Pancreas (tissue), 10 donors: ENCODE measurements around the gene PIGN. TPM values are rescaled to one million over a fixed set of nuclear protein-coding genes. Genes with fewer than 3 reads are reported as not detected.

Experiments
- ATAC-seq, 4 donors: fragments of 200-7000 bp; cut with Tn5 transposase; one replicate each; pipeline versions ENCODE4 v1.8.0 to v1.9.1; 2020; ENCODE audit warnings: mild to moderate bottlenecking in 4 of 4, moderate library complexity in 4 of 4
- DNase-seq, 6 donors: peaks; one replicate each; pipeline ENCODE4 v3.0.0-alpha.2; 2020
- FAIRE-seq: peaks from 2 replicates; lab custom pipeline; 2012; peaks lifted over from hg19 to GRCh38; lab: Jason Lieb, UNC
- H3K27ac ChIP-seq, 4 donors: fragments of 200-600 bp; sonication (generic); 1 replicate in 3 of 4; 2 replicates in 1 of 4; pipeline versions ENCODE4 v1.5.0 to v1.8.0; 2020
- H3K27me3 ChIP-seq, 4 donors: fragments of 200-600 bp; one replicate each; pipeline ENCODE4 v1.8.0; 2021
- H3K36me3 ChIP-seq, 3 donors: fragments of 200-600 bp; sonication (generic) in 1 of 3; one replicate each; pipeline versions ENCODE4 v1.5.0 to v1.8.0; 2020 to 2021
- H3K4me1 ChIP-seq, 3 donors: fragments of 200-600 bp; one replicate each; pipeline ENCODE4 v1.8.0; 2021
- H3K4me3 ChIP-seq, 4 donors: fragments of 200-600 bp; sonication (generic) in 2 of 4; one replicate each; pipeline versions ENCODE4 v1.5.0 to v1.8.0; 2020 to 2021
- H3K9me3 ChIP-seq, 4 donors: fragments of 200-600 bp; one replicate each; pipeline ENCODE4 v1.8.0; 2021
- WGBS, 2 donors: extraction: QIAGEN DNeasy Blood & Tissue Kit; methylation state at CpG; one replicate each; pipeline ENCODE4 v1.1.7; 2013; 5-methylcytosine and 5-hydroxymethylcytosine counted together
- intact Hi-C, 3 donors: fragments of 100-400 bp; cut with DNase I; formaldehyde crosslinking; loops; one replicate each; pipeline versions ENCODE4 v1.11.1 to v1.14.2; 2022
- polyA plus RNA-seq, 2 donors: library from polyadenylated mRNA; stranded (reverse); fragments of 200-250 nt; gene quantifications; one replicate each; pipeline ENCODE4 v1.2.3, GENCODE V29; 2013
- total RNA-seq, 6 donors: library from RNA; stranded (reverse); fragmentation: NEBNext Ultra II Directional in 4 of 6; extraction: Animal tissue kit (Norgen Biotek cat#: 25700) in 4 of 6; gene quantifications; one replicate each; pipeline versions ENCODE4 v1.2.1 to v1.2.4, GENCODE V29; 2021 to 2023
- TF ChIP-seq, protein P1 (sequence below), 4 donors: fragments of 200-600 bp; sonication (generic) in 3 of 4; IDR thresholded peaks; one replicate each; pipeline versions ENCODE4 v1.5.0 to v1.8.0; 2021; ENCODE audit warnings: antibody characterized with exemption in 4 of 4
- donor health status: healthy with polysubstance abuse.
- donor health status: DM: no; HTN: no; CAD: no; lungs with moderate emphysema.
- donor health status: DM: no; HTN: no; CAD: no.
- donor health status: control.
- donor health status: control.
- donor health status: Bipolar disorder and iron deficiency.
- donor health status: DM: yes; HTN: yes; CAD: no.
- donor health status: DM: no; HTN: no; CAD: no.
- donor health status: DM: no; HTN: no; CAD: no.
- donor health status: DM: yes; HTN: yes; CAD: no.

The PIGN gene
- total and polyA plus RNA-seq, 8 donors = 3.1 to 23.1 (median 17.1) TPM

DNA sequence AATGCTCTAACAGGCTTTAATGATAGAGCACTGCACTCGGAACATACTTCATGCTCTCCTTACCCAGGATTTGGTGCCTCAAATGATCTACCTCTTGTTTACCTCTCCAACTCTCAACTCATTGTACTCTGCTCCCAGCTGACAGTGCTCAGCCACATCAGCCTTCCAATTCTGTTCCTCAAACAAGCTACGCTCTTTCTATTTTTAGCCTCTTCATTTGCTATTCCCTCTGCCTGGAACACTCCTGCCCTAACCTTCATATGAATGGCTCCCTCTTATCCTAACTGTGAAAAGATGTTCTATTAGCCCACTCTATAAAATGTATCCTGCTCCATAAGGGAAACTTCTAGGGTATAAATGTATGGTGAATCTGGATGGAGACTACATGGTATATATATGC, 42.5 kb downstream of the PIGN start:
- TF ChIP-seq, protein P1, sequence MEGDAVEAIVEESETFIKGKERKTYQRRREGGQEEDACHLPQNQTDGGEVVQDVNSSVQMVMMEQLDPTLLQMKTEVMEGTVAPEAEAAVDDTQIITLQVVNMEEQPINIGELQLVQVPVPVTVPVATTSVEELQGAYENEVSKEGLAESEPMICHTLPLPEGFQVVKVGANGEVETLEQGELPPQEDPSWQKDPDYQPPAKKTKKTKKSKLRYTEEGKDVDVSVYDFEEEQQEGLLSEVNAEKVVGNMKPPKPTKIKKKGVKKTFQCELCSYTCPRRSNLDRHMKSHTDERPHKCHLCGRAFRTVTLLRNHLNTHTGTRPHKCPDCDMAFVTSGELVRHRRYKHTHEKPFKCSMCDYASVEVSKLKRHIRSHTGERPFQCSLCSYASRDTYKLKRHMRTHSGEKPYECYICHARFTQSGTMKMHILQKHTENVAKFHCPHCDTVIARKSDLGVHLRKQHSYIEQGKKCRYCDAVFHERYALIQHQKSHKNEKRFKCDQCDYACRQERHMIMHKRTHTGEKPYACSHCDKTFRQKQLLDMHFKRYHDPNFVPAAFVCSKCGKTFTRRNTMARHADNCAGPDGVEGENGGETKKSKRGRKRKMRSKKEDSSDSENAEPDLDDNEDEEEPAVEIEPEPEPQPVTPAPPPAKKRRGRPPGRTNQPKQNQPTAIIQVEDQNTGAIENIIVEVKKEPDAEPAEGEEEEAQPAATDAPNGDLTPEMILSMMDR (IDR thresholded peaks at IDR 0.05) = no peak
- no peaks in the 10 kb centered on the region for H3K9me3 ChIP-seq
- no peaks in the 10 kb centered on the region for H3K27me3 ChIP-seq
- H3K36me3 ChIP-seq = peaks cover 0 to 13% (median 0%) of the 10 kb centered on the region in 3 donors
- no peak overlapping the region for H3K4me3 ChIP-seq
- no peak for FAIRE-seq
- intact Hi-C loops = no loop called here
- WGBS, 2 donors = 84 to 98% methylated on average over 2 of the region's 2 CpGs
- no peak for ATAC-seq
- H3K4me1 ChIP-seq = no peaks in the 10 kb centered on the region
- no peak overlapping the region for H3K27ac ChIP-seq
- DNase-seq = no peak

DNA sequence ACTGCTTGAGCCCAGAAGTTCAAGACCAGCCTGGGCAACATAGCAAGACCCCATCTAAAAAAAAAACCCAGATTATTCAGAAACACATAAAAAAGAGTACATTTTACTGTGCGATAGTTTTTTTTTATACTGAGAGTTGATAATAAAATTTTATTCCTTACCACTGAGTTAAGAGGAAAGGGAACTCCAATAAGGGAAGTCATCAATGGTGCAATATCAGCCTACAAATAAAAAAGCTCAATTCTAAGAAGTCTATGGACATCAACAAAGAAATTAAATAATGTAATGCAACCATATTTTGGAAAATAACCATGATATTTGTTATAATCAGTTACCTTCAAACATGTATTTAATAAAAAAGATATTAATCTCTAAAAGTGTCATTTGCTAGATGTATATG, 46.6 kb downstream of the PIGN start:
- intact Hi-C loops = no loop called here
- ATAC-seq (no peak), DNase-seq (no peak), FAIRE-seq (no peak)
- peaks cover 0 to 17% (median 6%) of the 10 kb centered on the region in 3 donors for H3K36me3 ChIP-seq
- no peaks in the 10 kb centered on the region for H3K27me3 ChIP-seq
- no peak overlapping the region for H3K27ac ChIP-seq
- H3K9me3 ChIP-seq = no peaks in the 10 kb centered on the region
- H3K4me1 ChIP-seq = no peaks in the 10 kb centered on the region
- TF ChIP-seq, protein P1 (IDR thresholded peaks at IDR 0.05) = no peak
- 96 to 98% methylated on average over 1 of the region's 1 CpG for WGBS, 2 donors
- no peak overlapping the region for H3K4me3 ChIP-seq

DNA sequence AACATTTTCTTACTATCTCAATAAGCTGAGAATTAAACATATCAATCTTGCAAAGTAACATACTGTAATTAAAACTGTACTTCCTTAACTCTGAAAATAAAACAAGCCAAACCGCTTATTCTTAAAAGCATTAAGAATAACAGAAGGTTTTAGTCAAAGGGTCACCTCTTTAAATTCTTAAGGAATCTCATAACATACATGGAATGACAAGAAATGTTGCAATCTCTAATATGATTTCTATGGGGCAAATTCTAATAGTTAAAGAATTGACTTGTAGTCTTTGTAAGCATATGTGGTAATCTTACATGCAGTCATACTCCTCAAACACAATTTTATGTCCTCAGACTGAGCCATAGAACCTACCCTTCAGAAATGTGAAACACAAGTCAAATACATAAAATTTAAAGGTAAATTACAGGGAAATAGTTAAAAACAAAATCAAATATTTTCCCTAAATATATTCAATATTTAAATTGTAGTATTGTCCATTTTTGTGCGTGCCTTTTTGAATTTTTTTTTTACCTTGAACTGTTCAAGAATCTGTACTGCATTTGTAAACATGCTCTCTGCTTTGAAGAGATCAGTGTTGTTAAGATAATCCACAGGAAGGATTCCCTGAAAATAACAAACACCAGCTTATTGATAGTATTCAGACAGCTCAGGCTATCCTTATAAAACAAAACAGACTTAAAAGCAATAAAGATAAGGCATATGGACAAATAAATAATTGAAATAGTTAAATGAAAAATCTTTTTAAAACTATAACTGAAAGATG, 48.2 kb downstream of the PIGN start:
- Histone ChIP-seq H3K4me3 (no peak overlapping the region), H3K4me1 (no peaks in the 10 kb centered on the region), H3K36me3 (peaks cover 0 to 14% (median 6%) of the 10 kb centered on the region in 3 donors), H3K9me3 (no peaks in the 10 kb centered on the region), H3K27ac (no peak overlapping the region), H3K27me3 (no peaks in the 10 kb centered on the region)
- DNase-seq = no peak
- 80 to 87% methylated on average over 2 of the region's 2 CpGs for WGBS, 2 donors
- no peak for FAIRE-seq
- TF ChIP-seq, protein P1 (IDR thresholded peaks at IDR 0.05) = no peak
- intact Hi-C loops = loop anchor here in 1 of 3 donors (10.0 kb wide), 2 partner anchors 524 to 564 kb away; no protein-coding TSS in a partner anchor
- no peak for ATAC-seq

DNA sequence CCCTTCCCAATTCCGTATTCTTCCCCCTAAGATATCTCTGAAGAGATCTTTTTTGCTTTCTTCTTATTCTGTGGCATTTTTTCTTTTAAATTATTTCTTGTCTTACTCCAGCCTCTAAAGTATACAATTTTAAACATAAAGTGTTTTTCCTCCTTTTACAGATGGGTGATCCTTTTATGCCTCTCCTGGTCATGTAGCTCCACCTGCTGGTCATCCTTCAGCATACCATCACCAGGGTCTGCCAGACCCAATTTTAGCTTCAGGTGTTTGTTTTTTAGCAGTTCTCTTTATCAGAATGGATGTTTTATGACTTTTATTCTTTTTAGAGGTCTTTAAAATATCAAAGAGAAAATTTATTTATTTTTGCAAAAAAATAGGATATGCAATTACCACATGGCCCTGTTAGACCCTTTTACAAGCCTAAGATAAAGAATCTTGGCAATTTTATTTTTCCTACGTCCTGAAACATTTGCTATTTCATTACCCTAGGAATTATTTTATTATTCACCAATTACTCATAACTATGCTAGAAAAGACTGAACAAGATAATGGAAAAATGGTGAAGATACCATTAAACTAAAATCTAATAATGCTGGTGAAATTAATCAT, 55.5 kb downstream of the PIGN start:
- Histone ChIP-seq H3K36me3 (no peaks in the 10 kb centered on the region), H3K27me3 (no peaks in the 10 kb centered on the region), H3K27ac (no peak overlapping the region), H3K4me3 (no peak overlapping the region), H3K9me3 (no peaks in the 10 kb centered on the region), H3K4me1 (no peaks in the 10 kb centered on the region)
- TF ChIP-seq, protein P1 (IDR thresholded peaks at IDR 0.05) = peak; percentile 57 to 94 (median 72)
- FAIRE-seq (peak; percentile 97), ATAC-seq (peak; percentile 77 to 91 (median 86)), DNase-seq (peak in 4 of 6 donors; percentile 30 to 63 (median 42))
- 92 to 93% methylated on average over 2 of the region's 2 CpGs for WGBS, 2 donors
- intact Hi-C loops = loop anchor here in 1 of 3 donors (10.0 kb wide), 2 partner anchors 517 to 557 kb away; no protein-coding TSS in a partner anchor
